ENCODE measurements around the gene SPSB4. TPM values are rescaled to one million over a fixed set of nuclear protein-coding genes. Genes with fewer than 3 reads are reported as not detected.

Gene SPSB4
- total RNA-seq, 1 experiment from 2014 or later = 2.3 TPM

Other genes starting within 250 kb of the SPSB4 start
- 36.0 and 54.2 TPM in 2 replicates for gene SLC25A36, start 109.5 kb upstream of the SPSB4 start, total RNA-seq (2014; rRNA removed; shearing (Covaris generic))
- gene PXYLP1, start 180.5 kb downstream of the SPSB4 start, total RNA-seq (2014; rRNA removed; shearing (Covaris generic)) = 8.6 TPM in 2 replicates

All from Daoy (cell line).